ENCODE data around the gene EPN1. TPM values are rescaled to one million over a fixed set of nuclear protein-coding genes. Genes with fewer than 3 reads are reported as not detected.

EPN1 gene
- total and polyA plus RNA-seq, 9 of the 15 experiments (the other 6 are each of a cell fraction or from before 2014, with no cell fraction given) = 0.08 to 138 (median 12.7) TPM

GRCh38 chr19:55640043-55640576, 34.9 kb upstream of the EPN1 start (continued):
- TF ChIP-seq SMAD3 (CRISPR knock-in tag; conservative IDR thresholded peaks at IDR 0.05) (peak; percentile 49; the same call in 1 of the 2 replicates), MEIS2 (IDR thresholded peaks at IDR 0.05; ENCODE audit: partially characterized antibody) (no peak), HDGF (IDR thresholded peaks at IDR 0.05) (no peak), GATAD2A (IDR thresholded peaks at IDR 0.05) (peak; percentile 10; the same call in 1 of the 2 replicates), ZBTB1 (CRISPR knock-in tag; IDR thresholded peaks at IDR 0.05; ENCODE audit: borderline replicate concordance, low read depth) (peak; percentile 93), JUN (IDR thresholded peaks at IDR 0.05; ENCODE audit: borderline replicate concordance, low read depth, low read length) (peak; percentile 75; the same call in 1 of the 2 replicates), JUN (CRISPR knock-in tag; IDR thresholded peaks at IDR 0.05; ENCODE audit: borderline replicate concordance) (peak; percentile 87; the same call in 1 of the 2 replicates), HNRNPL (IDR thresholded peaks at IDR 0.05; ENCODE audit: low read depth, low read length) (peak; percentile 97), HNRNPUL1 (IDR thresholded peaks at IDR 0.05; ENCODE audit: low read length) (no peak), ATF4 (CRISPR knock-in tag; IDR thresholded peaks at IDR 0.05) (0 out of 2 replicates have a peak, but pooled peaks have one; percentile 12), HCFC1 (IDR thresholded peaks at IDR 0.05; ENCODE audit: low read depth, low read length) (0 out of 2 replicates have a peak, but pooled peaks have one; percentile 21), ELF2 (CRISPR knock-in tag; IDR thresholded peaks at IDR 0.05) (no peak), ETV5 (CRISPR knock-in tag; IDR thresholded peaks at IDR 0.05; ENCODE audit: low read depth) (peak; percentile 61; the same call in 1 of the 2 replicates), ZNF140 (CRISPR knock-in tag; IDR thresholded peaks at IDR 0.05) (no peak), MYNN (IDR thresholded peaks at IDR 0.05) (0 out of 2 replicates have a peak, but pooled peaks have one; percentile 38), MYNN (CRISPR knock-in tag; IDR thresholded peaks at IDR 0.05) (no peak), CBFA2T3 (IDR thresholded peaks at IDR 0.05) (peak; percentile 28; the same call in 1 of the 2 replicates), NR4A1 (CRISPR knock-in tag; IDR thresholded peaks at IDR 0.05) (no peak), NR4A1 (tag; IDR thresholded peaks at IDR 0.05) (peak; percentile 79; the same call in 1 of the 2 replicates), ZNF76 (CRISPR knock-in tag; IDR thresholded peaks at IDR 0.05; ENCODE audit: borderline replicate concordance) (peak; percentile 91; the same call in 1 of the 2 replicates), LEF1 (IDR thresholded peaks at IDR 0.05) (no peak), ZNF436 (CRISPR knock-in tag; IDR thresholded peaks at IDR 0.05) (no peak)
- TF ChIP-seq, protein P1, sequence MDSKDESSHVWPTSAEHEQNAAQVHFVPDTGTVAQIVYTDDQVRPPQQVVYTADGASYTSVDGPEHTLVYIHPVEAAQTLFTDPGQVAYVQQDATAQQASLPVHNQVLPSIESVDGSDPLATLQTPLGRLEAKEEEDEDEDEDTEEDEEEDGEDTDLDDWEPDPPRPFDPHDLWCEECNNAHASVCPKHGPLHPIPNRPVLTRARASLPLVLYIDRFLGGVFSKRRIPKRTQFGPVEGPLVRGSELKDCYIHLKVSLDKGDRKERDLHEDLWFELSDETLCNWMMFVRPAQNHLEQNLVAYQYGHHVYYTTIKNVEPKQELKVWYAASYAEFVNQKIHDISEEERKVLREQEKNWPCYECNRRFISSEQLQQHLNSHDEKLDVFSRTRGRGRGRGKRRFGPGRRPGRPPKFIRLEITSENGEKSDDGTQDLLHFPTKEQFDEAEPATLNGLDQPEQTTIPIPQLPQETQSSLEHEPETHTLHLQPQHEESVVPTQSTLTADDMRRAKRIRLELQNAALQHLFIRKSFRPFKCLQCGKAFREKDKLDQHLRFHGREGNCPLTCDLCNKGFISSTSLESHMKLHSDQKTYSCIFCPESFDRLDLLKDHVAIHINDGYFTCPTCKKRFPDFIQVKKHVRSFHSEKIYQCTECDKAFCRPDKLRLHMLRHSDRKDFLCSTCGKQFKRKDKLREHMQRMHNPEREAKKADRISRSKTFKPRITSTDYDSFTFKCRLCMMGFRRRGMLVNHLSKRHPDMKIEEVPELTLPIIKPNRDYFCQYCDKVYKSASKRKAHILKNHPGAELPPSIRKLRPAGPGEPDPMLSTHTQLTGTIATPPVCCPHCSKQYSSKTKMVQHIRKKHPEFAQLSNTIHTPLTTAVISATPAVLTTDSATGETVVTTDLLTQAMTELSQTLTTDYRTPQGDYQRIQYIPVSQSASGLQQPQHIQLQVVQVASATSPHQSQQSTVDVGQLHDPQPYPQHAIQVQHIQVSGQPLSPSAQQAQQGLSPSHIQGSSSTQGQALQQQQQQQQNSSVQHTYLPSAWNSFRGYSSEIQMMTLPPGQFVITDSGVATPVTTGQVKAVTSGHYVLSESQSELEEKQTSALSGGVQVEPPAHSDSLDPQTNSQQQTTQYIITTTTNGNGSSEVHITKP (IDR thresholded peaks at IDR 0.05; ENCODE audit: partially characterized antibody) = no peak
- TF ChIP-seq, protein P2, sequence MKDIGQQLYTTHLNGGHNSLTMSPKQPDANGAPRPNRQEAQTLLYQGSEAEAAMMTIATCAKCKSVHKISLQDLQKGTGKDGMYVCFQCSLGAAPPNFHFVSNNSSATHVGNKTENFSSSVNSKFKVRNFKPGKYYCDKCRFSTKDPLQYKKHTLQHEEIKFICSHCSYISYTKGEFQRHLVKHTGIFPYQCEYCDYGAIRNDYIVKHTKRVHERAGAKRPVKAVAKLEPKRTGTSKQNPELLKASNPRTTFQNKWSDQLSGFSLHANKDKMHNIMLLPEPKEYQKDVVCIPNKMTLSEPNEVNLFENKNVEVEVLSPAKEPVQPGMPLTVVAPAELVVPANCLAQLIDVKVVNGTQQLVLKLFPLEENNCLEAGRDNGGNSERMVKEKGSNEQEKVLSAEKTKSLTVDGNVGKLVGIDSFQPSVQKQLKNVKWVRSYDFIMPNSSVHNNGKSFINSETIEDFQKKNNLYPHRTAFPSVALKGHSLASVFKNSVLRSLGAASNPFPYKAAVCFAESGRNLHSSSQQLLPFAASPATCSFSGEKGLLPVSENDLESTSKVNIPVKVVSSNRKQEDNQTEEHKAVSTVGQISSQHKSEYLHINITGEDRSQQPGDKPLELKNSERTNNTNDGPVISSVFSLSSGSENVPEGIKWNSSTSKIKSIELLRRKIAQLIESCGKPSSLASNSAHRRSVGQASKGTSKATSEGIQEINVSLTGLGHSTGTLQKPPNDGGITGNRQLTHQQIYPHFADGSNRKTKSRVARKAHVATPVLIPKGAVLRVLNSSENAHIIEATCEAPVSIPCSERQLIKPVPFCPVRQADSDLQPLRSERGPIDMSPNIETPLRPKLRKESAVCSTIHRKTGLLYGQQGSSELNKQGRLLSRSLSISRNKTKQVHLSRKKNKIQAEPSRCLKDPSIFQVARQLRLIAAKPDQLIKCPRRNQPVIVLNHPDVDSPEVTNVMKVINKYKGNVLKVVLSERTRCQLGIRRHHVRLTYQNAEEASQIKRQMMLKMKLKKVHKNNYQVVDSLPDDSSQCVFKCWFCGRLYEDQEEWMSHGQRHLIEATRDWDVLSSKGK (CRISPR knock-in tag; IDR thresholded peaks at IDR 0.05) = no peak
